Activated CD4-positive, CD25-positive, alpha-beta regulatory T cell treated with anti-CD3 and anti-CD28 coated beads, Interleukin-2, amount 50 U/mL, for 24 hours (primary cell): ENCODE results near the gene MOV10L1.
A peak's percentile ranks its signal among the peaks of the same experiment; 100 is the strongest.

Experiments used
- ATAC-seq, 2 donors: fragments of 150-1000 bp; cut with Tn5 transposase; one replicate each; pipeline ENCODE4 v1.10.0; 2021; ENCODE audit warnings: mild to moderate bottlenecking in 1 of 2, moderate library complexity in 1 of 2

MOV10L1 gene

GRCh38 chr22:50177537-50178470, 88.0 kb downstream of the MOV10L1 start:
- ATAC-seq, result no peak

GRCh38 chr22:50178471-50178864, 88.7 kb downstream of the MOV10L1 start:
- no peak for ATAC-seq

GRCh38 chr22:50178871-50179869, 89.4 kb downstream of the MOV10L1 start:
- no peak for ATAC-seq

- ATAC-seq, result no peak
Measured at GRCh38 chr22:50179937-50180726, 90.3 kb downstream of the MOV10L1 start.

- no peak for ATAC-seq
Measured at GRCh38 chr22:50180727-50181521, 91.1 kb downstream of the MOV10L1 start.

GRCh38 chr22:50182176-50183081, 92.6 kb downstream of the MOV10L1 start:
- no peak for ATAC-seq

GRCh38 chr22:50183141-50183971, 93.5 kb downstream of the MOV10L1 start:
- no peak for ATAC-seq

- no peak for ATAC-seq
Measured at GRCh38 chr22:50184004-50184901, 94.4 kb downstream of the MOV10L1 start.

- no peak for ATAC-seq
Measured at GRCh38 chr22:50184902-50185374, 95.1 kb downstream of the MOV10L1 start.

- ATAC-seq, result peak; percentile 85 to 86
Measured at GRCh38 chr22:50185375-50186087, 95.7 kb downstream of the MOV10L1 start, which contains the start of gene TRABD. TSS of gene TRABD (plus strand) at chr22:50185913. CDS start at chr22:50193061, 7,148 bp downstream.

- ATAC-seq, result no peak
Measured at GRCh38 chr22:50186181-50186714, 96.4 kb downstream of the MOV10L1 start.

- no peak for ATAC-seq
Measured at GRCh38 chr22:50186761-50187523, 97.1 kb downstream of the MOV10L1 start.

GRCh38 chr22:50188356-50188755, 98.5 kb downstream of the MOV10L1 start:
- ATAC-seq, result no peak

- ATAC-seq, result no peak
Measured at GRCh38 chr22:50189184-50189848, 99.5 kb downstream of the MOV10L1 start.

GRCh38 chr22:50189849-50190181, 100.0 kb downstream of the MOV10L1 start:
- ATAC-seq, result no peak
